OCI-LY7 (cell line): Measurements from ENCODE around the gene USE1. TPM values are rescaled to one million over a fixed set of nuclear protein-coding genes. Genes with fewer than 3 reads are reported as not detected.

Source experiments
- BruUV-seq: library from RNA; stranded (reverse); fragments of 400-500 nt; replicated peaks from 2 replicates; lab custom pipeline; 2021; lab: Mats Ljungman, UMichigan
- CTCF ChIA-PET: fragments of 300-600 bp; sonication (Branson Sonifier 250); formaldehyde crosslinking; loops from one replicate; lab custom pipeline; 2022; ENCODE audit warnings: antibody characterized with exemption; ENCODE audit not compliant: unreplicated experiment; lab: Charles Lee
- POLR2A ChIA-PET: fragments of 300-600 bp; sonication (Branson Sonifier 250); formaldehyde crosslinking; loops from one replicate; lab custom pipeline; 2022; ENCODE audit warnings: antibody characterized with exemption; lab: Charles Lee
- DNase-seq: peaks from one replicate; pipeline ENCODE4 v3.0.0-alpha.2; 2015; ENCODE audit warnings: low spot score
- H2AFZ ChIP-seq: fragments of 200-600 bp; sonication (generic), shearing (Covaris generic); 2 replicates; pipeline ENCODE4 v1.6.1; 2014; ENCODE audit warnings: mild to moderate bottlenecking, antibody characterized with exemption, low read length, moderate library complexity
- H3K27ac ChIP-seq: fragments of 200-600 bp; sonication (generic); 2 replicates; pipeline ENCODE4 v1.5.1; 2014; ENCODE audit warnings: mixed run types, low read depth, mild to moderate bottlenecking, moderate library complexity, low read length, inconsistent platforms; ENCODE audit not compliant: poor library complexity, severe bottlenecking
- H3K36me3 ChIP-seq: fragments of 200-600 bp; sonication (generic); 2 replicates; pipeline ENCODE4 v1.6.1; 2014; ENCODE audit warnings: mild to moderate bottlenecking, antibody characterized with exemption, low read length, moderate library complexity, mixed read lengths; ENCODE audit not compliant: insufficient read depth
- H3K4me1 ChIP-seq: fragments of 200-600 bp; sonication (generic); 2 replicates; pipeline ENCODE4 v1.5.1; 2014; ENCODE audit warnings: mild to moderate bottlenecking, low read length; ENCODE audit not compliant: insufficient read depth, poor library complexity, severe bottlenecking
- H3K4me2 ChIP-seq: fragments of 200-600 bp; sonication (generic); 2 replicates; pipeline ENCODE4 v1.6.1; 2014; ENCODE audit warnings: mild to moderate bottlenecking, low read length
- H3K4me3 ChIP-seq: fragments of 200-600 bp; sonication (generic); 2 replicates; pipeline ENCODE4 v1.5.1; 2014; ENCODE audit warnings: mild to moderate bottlenecking, low read depth, low read length; ENCODE audit not compliant: poor library complexity, severe bottlenecking
- H3K79me2 ChIP-seq: fragments of 200-600 bp; sonication (generic); 2 replicates; pipeline ENCODE4 v1.6.1; 2016; ENCODE audit warnings: low read depth, mild to moderate bottlenecking, low read length, moderate library complexity, mixed read lengths; ENCODE audit not compliant: insufficient read depth
- H3K9me2 ChIP-seq: fragments of 200-600 bp; sonication (generic); 2 replicates; pipeline ENCODE4 v1.6.1; 2016; ENCODE audit warnings: mild to moderate bottlenecking, low read length, mixed read lengths; ENCODE audit not compliant: insufficient read depth
- H3K9me3 ChIP-seq: fragments of 200-600 bp; sonication (generic); 2 replicates; pipeline ENCODE4 v1.6.1; 2014; ENCODE audit warnings: mild to moderate bottlenecking, mixed run types, low read length, mixed read lengths
- H4K20me1 ChIP-seq: fragments of 200-600 bp; sonication (generic); 2 replicates; pipeline ENCODE4 v1.6.1; 2014; ENCODE audit warnings: mild to moderate bottlenecking, antibody characterized with exemption, low read length, moderate library complexity, mixed read lengths; ENCODE audit not compliant: insufficient read depth
- EZH2phosphoT487 ChIP-seq: fragments of 200-600 bp; sonication (generic); IDR thresholded peaks from 2 replicates; pipeline ENCODE4 v1.6.1; 2018; ENCODE audit warnings: low read depth, borderline replicate concordance, mild to moderate bottlenecking, mixed run types, antibody characterized with exemption, low read length, moderate library complexity, mixed read lengths
- intact Hi-C: fragments of 100-400 bp; cut with micrococcal nuclease; formaldehyde crosslinking; loops from one replicate; pipeline ENCODE4 v1.10.0; 2022; ENCODE audit not compliant: unreplicated experiment
- total RNA-seq, 2 experiments: library from RNA; depleted of rRNA in 1 of 2; stranded (reverse); fragments of >200 nt in 1 of 2; shearing (Covaris generic) in 1 of 2; gene quantifications; 2 replicates each; pipeline ENCODE4 v1.2.3, GENCODE V29; 2014 to 2022
- TF ChIP-seq, protein P1 (sequence below): fragments of 200-600 bp; sonication (generic); conservative IDR thresholded peaks from 2 replicates; pipeline ENCODE4 v1.5.1; 2014; ENCODE audit warnings: mild to moderate bottlenecking, antibody characterized with exemption, low read length, moderate library complexity, mixed read lengths

USE1 gene
- total RNA-seq, 2 experiments from 2014 or later = 28.6 to 31.2 TPM

DNA sequence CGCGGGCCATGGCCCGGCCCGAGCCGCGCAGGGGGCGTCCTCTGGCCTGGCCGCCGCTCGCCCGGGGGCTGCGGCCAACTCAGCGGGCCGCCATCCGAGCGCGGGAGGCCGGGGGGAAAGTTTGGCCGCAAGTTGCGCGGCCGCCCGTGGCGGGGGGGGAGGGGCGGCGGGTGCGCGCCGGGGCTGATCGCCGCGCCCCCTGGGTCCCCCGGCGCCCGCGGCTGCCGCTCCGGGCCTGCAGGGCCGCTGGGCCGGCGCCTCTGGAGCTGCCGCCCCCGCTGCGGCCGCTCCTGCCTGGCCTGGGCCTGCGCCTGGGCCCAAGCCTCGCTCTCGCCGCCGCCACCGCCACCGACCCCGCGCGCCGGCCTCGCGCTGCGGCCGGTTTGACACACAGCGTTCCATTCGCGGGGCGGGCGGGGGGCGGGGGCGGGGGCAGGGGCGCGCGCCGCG lies 30.4 kb downstream of the USE1 start, which contains the start of gene NR2F6:
TSS of gene NR2F6 (minus strand) at position 385 of the 450 bp plus-strand sequence. CDS start 699 bp downstream, outside the sequence.
- peaks cover 23% of the 10 kb centered on the region; the same call in 1 of the 2 replicates for H3K79me2 ChIP-seq
- POLR2A ChIA-PET = no interaction called here
- no peaks in the 10 kb centered on the region for H4K20me1 ChIP-seq
- no peaks in the 10 kb centered on the region for H3K9me2 ChIP-seq
- no peaks in the 10 kb centered on the region for H3K9me3 ChIP-seq
- H3K27ac ChIP-seq = peak within 1 kb of the TSS; percentile 69
- no peak for DNase-seq
- H3K4me3 ChIP-seq = peak within 1 kb of the TSS; percentile 74
- H2AFZ ChIP-seq = peak within 1 kb of the TSS; percentile 84; the same call in 1 of the 2 replicates
- TF ChIP-seq, protein P1, sequence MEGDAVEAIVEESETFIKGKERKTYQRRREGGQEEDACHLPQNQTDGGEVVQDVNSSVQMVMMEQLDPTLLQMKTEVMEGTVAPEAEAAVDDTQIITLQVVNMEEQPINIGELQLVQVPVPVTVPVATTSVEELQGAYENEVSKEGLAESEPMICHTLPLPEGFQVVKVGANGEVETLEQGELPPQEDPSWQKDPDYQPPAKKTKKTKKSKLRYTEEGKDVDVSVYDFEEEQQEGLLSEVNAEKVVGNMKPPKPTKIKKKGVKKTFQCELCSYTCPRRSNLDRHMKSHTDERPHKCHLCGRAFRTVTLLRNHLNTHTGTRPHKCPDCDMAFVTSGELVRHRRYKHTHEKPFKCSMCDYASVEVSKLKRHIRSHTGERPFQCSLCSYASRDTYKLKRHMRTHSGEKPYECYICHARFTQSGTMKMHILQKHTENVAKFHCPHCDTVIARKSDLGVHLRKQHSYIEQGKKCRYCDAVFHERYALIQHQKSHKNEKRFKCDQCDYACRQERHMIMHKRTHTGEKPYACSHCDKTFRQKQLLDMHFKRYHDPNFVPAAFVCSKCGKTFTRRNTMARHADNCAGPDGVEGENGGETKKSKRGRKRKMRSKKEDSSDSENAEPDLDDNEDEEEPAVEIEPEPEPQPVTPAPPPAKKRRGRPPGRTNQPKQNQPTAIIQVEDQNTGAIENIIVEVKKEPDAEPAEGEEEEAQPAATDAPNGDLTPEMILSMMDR = no peak
- no peak for TF ChIP-seq EZH2phosphoT487
- CTCF ChIA-PET = no interaction called here
- no peaks in the 10 kb centered on the region for H3K36me3 ChIP-seq
- no TSS peak for BruUV-seq
- peak within 1 kb of the TSS; percentile 95 for H3K4me2 ChIP-seq
- peaks cover 43% of the 10 kb centered on the region for H3K4me1 ChIP-seq
- intact Hi-C loops = loop anchor here (2.0 to 10.0 kb wide), 2 partner anchors 169 to 351 kb away; no protein-coding TSS in a partner anchor

DNA sequence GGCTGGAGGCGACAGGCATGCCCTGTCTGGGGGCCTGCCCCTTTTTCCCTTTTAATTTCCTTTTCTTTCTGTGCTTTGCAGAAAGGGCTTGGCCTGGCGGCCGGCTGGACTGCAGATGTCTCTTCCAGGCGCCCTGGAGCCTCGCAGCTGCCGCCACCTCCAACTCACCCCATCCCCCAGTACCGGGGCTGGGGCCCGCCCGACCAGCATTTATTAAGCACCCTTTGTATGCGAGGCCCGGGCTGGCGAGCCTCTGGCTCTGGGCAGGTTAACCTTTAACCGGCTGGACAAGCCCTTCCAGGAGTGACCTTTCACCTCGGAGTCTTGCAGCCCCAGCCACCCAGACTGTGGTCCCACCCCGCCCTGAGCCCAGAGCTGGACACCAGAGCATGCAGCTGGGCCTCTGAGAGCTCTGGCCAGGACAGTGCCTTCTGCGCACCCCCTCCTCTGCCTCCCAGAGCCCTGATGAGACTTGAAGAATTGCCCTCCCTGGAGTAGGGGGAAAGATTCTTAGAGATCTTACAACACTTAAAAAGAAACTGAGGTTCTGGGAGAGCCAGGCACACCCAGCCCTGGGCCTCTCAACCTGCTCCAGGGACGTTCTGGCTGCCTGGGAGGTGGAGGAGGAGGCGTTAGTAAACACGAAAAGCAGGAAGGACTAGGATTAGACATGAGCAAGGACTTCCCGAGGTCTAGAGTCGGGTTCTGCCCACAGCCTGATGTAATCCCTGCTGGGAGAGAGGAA lies 31.7 kb downstream of the USE1 start:
- Histone ChIP-seq H3K4me1 (peaks cover 37% of the 10 kb centered on the region), H3K27ac (peak overlapping the region; percentile 69), H3K36me3 (no peaks in the 10 kb centered on the region), H3K4me2 (peak overlapping the region; percentile 95), H2AFZ (peak overlapping the region; percentile 84; the same call in 1 of the 2 replicates), H3K4me3 (peak overlapping the region; percentile 73), H3K79me2 (peaks cover 23% of the 10 kb centered on the region; the same call in 1 of the 2 replicates), H4K20me1 (no peaks in the 10 kb centered on the region), H3K9me2 (no peaks in the 10 kb centered on the region), H3K9me3 (no peaks in the 10 kb centered on the region)
- intact Hi-C loops = loop anchor here (10.0 kb wide), 1 partner anchor 352 kb away; no protein-coding TSS in a partner anchor
- ChIA-PET POLR2A (interaction anchor here (0.5 kb wide), 1 partner anchor 444 kb away, joined by 5 read pairs; no protein-coding TSS in a partner anchor), CTCF (no interaction called here)
- TF ChIP-seq, protein P1 = no peak
- TF ChIP-seq EZH2phosphoT487 = no peak
- BruUV-seq = no TSS peak
- no peak for DNase-seq
